ENCODE results near the gene PGM5.
"Not testable (repeated sequence)": the region's sequence is repeated elsewhere in the genome, so short reads cannot be mapped to it uniquely, and the experiment has no call there.

GRCh38 chr9:68355993-68356379, 425 bp upstream of the PGM5 start:
- TF ChIP-seq CTCF, POLR2A (IDR thresholded peaks at IDR 0.05): not testable (repeated sequence)
